ENCODE results near the gene STPG1. TPM values are rescaled to one million over a fixed set of nuclear protein-coding genes. Genes with fewer than 3 reads are reported as not detected.

Gene STPG1
- polyA plus RNA-seq, 1 donor, result 12.2 TPM

DNA sequence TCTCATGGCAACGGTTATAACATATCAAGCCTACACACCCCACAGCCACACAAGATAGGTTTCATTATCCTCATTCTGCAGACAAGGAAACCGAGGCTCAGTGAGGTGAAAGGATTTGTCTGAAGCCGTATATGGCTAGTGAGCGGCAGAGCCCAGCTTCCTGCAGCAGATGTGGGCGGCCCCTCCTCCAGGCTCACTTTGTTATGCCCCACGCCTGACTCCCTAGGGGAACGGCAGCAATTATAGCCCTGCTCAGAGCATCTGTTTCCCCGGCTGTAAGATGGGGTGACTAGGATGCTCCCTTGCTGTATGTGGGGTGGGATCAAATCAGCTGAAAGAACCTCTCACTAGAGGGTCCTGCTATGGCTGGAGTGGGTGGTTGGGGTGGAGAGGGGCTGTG, 72.3 kb downstream of the STPG1 start:
- DNase-seq, result no peak

DNA sequence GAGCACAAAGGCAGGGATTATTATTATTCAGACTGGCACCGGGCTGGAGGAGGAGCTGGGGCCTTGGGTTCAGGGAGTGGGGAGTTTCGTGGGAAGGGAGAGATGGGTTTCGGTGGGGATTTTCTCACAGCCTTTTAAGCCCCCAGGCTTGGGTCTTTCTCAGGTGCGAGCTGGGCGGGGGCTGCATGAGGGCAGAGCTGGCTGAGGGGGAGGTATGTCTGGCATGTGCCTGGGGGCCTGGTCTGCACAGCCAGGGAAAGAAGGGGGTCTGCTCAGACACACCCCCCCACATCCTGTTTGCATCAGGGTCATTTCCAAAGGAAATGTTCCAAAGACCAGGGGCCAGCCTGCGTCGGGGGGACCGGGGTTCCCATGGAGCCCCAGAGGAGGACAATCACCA, 72.8 kb downstream of the STPG1 start:
- DNase-seq, result no peak

DNA sequence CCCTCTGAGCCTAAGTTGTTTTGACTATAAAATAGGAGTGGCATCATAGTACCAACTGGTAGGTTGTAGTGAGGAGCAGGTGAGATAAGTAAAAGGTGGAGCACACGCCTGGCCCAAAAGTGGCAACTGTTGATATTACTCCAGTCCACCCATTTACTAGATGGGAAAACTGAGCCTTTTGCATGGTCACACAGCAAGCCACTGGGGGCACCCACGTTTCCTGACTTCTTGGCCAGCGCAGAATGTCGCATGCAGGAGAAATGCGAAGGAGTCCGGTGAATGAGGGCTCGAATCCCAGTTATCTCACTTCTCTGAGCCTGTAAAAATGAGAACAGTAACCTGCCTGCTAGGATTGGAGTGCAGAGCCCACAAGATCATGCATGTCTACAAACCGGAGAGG, 73.6 kb downstream of the STPG1 start:
- DNase-seq, result no peak

DNA sequence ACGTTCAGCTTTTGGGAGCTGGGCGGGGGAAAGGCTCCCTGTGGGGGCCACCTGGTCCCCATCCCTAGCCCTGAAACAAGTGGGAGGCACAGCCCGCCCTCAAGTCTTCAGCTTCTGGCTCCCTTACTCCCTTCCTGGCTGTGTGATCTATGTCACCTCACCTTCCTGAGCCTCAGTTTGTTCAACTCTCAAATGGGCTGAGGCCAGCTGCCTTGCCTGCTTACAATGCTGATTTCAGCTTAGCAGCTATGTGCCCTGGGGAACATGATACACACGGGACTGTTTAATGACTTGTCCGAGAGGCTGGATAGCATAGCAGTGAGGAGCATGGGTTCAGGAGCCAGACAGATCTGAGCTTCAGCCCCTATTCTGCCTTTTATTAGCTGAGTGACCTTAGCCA, 75.1 kb downstream of the STPG1 start:
- no peak for DNase-seq

DNA sequence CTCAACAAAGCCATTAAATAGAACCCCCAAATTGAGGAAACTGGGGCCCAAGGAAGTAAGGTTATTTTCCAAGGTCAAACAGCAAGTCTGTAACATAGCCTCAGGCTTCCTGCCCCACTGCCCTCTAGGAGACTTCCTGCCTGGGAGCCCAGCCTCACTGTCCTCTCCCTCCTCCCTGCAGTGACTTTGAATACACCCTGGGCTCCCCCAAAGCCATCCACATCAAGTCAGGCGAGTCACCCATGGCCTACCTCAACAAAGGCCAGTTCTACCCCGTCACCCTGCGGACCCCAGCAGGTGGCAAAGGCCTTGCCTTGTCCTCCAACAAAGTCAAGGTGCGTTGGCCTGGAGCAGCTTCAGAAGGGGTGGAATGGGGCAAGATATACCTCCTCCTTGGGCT, 76.1 kb downstream of the STPG1 start:
- no peak for DNase-seq

DNA sequence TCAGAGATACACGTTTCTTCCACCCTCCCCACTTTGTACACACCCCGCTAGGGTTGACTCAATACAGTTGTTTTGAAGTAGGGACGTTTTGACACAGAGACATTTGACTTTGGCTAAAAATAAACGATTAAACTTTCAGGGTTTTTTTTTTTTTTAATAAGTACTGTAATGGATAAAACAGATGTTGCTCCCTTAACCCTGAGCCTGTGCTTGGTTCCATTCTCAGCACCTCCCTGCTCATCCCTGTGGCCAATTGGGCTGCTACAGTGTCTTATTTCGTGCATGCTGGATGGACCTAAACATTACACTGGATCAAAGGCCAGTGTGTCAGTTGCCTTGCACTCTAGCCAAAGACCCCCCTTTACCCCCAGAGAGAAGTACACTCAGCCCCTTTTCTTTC, 77.5 kb downstream of the STPG1 start:
- no peak for DNase-seq

DNA sequence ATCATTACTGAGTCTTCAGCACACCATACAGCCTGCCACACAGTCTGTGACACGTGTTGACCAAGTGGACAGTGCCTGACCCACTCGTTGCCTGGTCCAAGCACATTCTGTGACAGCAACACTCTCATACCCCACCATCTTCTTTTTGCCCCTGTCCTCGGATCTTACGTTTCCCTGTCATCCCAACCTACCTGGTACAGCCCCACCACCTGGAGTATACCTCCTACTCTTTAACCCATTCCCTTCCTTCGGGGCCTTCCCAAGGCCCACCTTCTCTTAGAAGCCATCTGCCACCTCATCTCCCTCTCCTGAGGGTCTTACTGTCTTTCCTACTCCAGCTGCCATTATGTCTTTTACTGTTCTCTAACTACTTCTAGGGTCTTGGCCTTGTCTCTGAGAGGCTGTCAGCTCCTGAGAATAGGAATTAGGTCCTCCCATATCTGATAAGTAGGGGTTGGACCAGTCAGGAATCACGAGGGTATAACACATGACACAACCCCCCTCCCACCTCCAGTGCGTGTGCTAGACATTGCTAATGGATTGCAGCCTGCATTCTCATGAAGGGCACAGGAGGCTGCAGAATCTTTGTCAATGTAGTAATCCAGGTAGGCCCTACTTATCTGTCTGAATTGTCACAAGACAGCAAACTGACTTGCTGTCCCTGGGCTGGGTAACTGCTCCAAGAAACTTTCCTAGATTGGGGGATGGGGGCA, 81.5 kb downstream of the STPG1 start:
- no peak for DNase-seq

DNA sequence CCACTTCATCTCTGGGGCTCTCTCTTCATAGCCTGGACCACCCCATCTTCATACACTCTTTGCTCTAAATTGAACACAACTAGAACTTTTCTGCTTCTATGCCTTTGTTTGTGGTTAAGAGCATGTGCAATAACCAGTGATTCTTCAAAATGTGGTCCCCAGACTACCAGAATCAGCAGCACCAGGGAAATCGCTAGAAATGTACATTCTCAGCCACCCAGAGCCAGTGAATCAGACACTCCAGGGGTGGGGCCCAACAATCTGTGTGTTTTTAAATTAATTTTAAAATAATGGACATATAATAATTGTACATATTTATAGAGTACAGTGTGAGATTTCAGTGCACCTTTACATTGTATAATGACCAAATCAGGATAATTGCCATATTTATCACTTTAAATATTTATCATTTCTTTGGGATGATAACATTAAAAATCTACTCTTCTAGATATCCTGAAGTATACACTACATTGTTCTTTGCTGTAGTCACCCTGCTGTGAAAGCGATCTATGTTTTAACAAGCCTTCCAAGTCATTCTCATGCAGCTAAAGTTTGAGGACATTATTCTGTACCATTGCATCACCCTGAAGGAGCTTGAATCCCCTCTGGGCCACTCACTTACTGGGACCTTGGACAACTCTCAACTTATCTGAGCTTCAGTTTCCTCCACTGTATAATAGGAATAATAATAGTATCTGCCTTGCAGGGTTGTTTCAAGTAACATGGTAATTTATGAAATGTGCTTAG, 83.6 kb downstream of the STPG1 start:
- DNase-seq, result no peak

DNA sequence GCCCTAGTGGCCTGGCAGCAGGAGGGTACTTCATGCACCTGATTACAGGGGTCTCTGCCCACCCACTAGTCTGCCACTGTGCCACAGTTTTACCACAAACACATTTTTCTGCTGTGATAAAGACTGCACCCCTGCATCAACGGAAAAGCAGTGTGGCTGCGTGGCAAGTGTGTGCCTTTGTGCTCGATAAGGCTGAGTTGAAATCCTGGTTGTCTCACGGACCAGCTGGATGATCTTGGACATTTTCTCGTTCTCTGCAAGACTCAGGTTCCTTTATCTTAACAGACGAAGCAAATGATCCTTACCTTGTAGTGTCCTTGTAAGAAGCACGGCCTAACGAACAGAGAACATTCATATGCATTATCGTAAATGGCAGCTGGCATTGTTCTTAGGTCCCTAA, 84.3 kb downstream of the STPG1 start:
- DNase-seq, result no peak

DNA sequence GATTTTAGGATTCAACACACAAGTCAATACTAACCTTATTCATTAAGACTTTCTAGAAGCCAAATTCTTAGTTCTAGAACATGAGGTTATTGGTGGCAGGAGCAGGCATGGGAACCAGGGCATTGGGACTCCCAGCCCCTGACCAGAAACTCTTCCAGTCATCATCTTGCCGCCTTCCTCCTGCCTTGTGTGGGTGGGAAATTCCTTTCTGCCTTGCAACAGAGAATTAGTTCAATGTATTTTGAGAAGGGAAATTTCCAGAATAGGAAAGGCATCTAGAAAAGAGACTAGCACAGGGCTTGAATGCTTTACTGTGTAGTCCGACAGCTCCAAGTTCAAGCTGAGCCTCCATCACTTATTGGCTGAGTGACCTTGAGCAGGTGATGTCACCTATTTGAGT, 85.7 kb downstream of the STPG1 start:
- no peak for DNase-seq

DNA sequence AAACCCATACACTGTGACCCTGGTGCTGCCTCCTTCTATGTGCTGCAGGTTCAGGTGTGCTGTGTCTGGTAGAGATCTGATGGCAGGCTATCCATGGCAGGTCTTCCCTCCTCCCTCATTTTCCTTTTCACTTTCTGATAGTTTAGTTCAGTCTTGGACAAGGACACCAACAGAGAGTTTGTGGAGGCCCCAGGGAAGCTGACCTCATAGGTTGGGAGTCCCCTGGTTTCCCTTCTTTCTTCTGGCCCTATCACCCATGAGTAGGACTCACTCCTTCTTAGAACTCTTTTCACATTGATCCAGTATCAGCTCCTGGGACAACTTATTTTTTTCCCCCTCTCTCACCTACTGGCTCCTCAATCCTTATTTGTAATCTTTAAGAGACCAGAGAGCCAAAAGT, 86.1 kb downstream of the STPG1 start:
- no peak for DNase-seq

DNA sequence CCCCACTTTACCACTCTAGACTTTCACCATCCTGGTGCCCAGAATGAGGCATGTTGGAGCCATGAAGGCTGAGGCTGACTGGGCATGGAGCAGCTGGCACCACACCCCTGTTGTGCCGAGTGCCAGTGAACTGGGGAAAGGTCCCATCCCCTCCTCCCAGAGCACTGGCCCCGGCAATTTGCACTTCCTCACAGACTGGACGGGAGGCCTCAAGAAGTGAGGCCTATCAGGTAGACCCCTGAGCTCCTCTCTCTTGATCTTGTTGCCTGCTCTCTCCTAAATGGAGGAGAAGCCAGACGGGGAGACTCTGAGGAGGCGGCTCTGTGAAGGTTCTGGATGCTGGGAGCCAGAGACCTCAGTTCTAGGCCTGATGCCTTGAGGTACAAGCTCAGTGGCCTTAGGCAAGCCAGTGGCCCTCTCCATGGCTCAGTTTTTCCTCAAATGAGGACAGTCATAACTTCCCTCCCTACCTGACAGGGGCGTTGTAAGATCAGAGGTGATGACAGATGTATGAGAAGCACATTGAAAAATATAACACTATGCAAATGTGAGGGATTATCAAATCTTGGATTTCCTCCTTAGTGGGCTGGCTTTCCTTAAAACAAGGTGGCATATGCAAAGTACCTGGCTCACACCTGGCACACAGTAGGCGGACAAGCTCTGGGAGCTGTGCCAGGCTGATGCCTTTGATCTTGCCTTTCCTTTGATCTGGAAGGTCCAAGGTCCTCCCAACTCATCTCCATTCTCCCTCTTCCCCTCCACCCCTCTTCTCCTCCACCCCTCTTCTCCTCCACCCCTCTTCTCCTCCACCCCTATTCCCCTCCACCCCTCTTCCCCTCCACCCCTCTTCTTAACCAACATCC, 87.8 kb downstream of the STPG1 start:
- DNase-seq, result no peak

DNA sequence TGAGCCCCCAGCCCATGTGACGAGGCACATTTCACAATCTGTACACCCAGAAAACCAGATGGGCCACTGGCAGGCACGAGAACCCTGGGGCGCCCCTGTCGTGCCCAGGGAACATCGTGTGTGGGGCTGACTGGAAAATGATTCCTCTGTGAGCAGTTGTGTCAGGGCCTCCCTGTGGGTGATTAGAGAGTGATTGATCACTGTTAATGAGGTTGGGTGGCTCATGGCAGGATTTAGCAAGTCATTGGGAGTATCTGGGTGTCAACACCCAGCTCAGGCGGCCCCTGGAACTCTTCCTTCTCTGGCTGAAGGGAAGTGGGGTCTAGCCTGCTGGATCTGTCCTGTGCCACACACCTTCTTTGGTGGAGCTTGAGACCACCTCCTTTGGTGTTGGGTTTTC, 88.7 kb downstream of the STPG1 start:
- DNase-seq, result no peak

DNA sequence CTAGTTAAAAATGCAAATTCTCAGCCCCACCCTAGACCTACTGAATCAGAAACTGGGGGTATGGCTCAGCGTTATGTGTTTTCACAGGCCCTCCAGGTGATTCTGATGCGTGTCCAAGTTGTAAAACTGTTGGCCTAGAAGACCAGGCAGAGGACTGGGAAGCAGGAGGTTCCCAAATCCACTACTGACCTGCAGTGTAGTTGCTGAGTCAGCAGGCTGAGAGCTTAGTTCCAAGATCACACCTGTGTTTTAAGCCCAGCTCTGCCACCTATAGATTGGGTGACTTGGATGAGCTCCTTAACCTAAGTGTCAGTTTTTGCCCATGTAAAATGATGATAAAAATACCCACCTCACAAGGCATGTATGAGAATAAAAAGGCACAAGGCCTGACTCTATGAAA, 90.3 kb downstream of the STPG1 start:
- no peak for DNase-seq

DNA sequence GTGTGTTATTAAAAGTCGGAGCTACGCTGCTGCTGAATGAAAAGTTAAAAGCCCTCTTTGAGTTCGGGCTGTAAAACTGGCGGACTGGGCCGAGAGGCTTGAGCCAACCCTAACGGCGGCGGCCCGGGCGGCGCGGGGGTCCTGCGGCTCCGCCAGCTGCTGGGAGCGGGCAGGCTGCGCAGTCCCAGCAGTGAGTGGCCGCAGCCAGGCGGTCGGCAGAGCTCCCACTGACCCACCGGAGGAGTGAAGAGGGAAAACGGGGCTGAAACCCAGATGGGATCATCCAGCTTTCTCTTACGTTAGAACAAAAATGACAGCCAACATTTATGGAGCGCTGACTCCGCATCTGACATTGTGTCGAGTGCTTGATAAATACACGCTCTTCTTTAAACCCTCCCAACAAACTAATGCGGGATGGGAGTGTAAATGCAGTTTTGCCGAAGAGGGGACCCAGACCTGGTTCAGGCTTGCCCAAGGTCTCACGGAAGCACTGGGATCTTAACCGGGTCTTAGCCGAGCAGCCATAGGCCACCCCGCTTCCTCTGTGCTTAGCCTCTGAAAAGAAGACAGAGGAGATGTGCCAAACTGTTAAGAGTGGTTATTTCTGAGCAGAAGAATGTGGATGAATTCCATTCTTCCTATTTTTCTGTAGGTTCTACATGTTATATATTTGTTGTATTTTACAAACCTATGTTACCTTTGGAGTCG, 91.0 kb downstream of the STPG1 start:
- DNase-seq, result peak; percentile 24

DNA sequence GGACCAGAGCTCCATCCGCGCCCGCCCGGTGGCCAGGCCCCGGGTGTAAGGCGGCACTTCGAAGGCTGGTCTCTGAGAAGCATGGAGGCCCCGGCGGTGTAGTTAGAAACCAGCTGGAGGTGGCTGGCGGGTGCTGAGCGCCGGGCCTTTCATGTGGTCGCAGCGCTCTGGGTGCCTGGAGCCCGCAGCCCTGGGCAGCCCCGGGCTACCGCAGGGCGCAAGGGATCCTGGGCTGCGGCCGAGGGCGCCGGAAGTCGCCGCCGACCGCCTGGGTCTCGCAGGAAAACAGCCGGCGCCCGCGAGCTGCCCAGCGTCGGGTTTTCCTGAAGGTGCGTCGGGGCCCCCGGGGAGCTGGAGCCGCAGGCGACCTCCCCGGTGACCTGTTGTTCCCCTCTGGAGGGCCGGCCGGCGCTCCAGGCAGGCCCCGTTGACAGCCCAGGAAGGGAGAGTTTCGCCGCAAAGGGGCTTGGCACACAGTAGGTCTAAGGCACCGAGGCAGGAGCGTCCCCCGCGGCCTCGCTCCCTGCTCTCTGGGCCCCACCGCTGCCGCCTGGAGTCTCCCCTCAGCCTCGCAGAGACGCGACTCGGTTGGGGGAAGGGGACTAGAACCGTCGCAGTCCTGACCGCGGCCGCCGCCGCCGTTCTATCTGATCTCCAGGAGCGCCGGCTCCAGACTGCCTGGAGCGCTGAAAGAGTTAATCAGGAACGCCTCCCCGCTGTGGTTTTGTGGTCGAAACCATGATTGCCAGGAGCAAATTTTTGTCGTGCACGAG, 91.7 kb downstream of the STPG1 start:
- peak; percentile 45 for DNase-seq

DNA sequence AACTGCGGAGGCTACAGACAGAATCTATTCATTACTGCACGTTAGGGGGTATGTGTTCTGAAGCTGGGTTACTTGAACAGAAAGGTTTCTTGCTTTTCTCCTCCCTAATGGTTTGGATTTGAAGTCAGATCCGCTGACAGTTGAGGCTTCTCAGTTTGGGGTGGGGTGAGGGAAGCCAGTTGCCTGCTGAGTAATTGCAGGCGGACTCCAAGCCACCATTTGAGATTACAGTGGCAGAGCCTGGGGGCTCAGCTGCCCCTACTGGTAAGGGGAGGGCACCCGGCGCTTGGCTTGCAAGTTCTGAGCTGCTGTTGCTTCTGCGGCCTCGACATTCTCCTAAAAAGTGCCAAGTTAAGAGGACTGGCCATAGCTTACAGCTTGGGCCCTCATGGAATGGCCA, 92.5 kb downstream of the STPG1 start:
- no peak for DNase-seq

DNA sequence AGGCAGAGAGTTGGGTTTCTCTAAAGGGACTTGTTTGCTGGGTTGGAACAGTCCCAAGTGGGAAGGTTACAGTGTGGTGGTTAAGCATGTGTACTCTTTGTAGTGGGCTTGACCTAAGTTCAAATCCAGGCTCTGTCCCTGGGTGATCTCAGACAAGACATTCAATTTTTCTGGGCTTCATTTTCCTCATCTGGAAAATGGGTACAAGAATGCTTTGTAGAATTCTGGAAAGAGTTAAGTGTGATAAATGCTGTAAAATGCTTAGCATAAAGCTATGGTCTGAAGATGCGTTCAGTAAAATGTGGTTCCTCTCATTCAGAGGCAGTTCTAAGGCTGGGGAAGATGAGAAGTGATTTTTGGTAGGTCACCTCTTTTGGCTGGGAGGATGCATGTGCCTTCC, 93.6 kb downstream of the STPG1 start:
- DNase-seq, result no peak

DNA sequence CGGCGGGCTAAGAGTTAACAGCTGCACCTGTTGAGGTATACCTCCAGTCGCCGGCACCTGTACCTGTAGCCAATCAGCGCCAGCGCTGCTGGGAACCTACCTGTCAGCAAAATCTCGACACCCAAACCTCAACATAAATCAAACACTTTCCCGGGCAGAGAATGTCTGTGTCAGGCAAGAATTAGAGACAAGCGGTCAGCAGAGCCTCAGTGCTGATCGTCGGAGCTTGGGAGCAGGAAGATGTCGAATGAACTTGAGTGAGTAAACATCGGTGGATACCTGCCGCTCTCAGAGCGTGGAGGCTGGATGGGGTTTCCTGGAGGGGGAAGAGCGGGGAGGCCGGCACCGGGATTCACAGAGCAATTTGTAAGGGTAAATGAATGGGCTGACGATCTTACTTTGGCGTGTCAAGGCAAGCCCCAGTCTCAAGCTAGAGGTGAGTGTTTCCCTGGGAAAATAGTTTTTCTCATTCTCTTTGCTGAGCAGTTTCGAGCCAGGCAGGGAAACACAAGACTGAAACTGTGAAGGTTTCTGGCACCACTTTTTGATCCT, 94.2 kb downstream of the STPG1 start, which contains the start of gene GRHL3:
Gene GRHL3 (plus strand): TSS at position 46 of the 552 bp plus-strand sequence. CDS start 195 bp downstream, at position 241.
- no peak for DNase-seq

DNA sequence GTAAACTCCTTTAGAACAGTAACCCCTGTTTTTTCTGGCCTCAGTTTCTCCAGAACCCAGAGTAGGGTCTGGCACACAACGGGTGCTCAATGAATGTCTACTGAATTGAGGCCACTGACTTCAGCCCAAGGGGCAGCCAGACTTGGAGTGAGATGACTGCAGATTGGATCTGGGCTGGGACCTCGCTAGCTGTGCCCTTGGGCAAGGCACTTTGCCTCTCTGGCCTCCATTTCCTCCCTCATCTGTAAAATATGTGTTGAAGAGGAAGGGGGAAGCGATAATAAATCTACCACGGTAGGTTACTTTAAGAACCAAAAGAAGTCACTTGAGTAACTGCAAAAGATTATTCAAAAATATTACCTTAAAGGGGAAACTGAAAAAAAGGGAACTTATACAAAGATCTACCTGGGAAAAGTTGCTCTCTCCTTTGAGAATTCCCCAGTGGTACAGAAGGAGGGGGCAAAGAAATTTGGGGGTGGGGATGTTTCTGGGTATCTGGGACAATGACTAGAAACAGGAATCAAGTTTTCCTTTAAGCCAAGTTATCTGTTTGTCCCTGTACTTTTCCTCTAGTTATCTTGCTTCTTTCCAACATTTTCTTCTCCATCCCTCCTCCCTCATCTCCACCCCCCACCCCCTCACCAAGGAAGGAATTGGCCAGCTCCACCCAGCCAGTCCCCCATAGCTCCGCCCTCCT, 94.8 kb downstream of the STPG1 start:
- no peak for DNase-seq
